CD4-positive, alpha-beta T cell treated with Interleukin-4 for 4 hours (primary cell): ENCODE measurements around the gene RELN.

Source experiments
- DNase-seq: peaks from one replicate; pipeline ENCODE4 v3.0.0-alpha.2; 2020

RELN gene

DNA sequence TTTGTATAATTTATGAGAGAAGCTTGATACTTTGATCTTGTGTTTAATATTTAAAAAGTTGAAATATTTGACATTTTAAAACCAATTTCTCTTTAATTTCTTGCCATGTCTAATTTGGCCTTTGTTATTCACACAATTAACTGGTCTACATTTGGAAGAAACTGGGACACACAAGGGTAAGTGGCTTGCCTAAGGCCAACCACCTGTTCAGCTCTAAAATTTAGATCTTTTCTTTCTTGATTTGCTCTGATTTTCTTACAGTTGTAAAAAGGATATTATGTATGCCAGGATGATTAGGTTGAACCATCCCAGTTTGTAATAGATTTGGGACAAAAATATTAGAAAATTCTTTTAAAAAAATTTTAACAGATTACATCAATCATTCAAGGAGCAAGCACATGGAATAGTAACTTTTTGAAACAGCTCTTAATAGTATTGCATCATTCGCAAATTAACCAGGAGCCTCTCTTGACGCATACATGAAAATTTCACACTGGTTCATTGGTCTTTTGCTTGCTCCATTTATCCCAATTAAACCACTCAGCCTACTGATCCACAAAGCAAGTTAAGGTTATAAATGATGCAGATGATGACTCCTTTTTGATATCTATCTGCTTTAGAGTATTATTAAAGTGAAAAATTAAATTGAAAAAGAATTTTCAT, 321.0 kb downstream of the RELN start:
- no peak for DNase-seq

DNA sequence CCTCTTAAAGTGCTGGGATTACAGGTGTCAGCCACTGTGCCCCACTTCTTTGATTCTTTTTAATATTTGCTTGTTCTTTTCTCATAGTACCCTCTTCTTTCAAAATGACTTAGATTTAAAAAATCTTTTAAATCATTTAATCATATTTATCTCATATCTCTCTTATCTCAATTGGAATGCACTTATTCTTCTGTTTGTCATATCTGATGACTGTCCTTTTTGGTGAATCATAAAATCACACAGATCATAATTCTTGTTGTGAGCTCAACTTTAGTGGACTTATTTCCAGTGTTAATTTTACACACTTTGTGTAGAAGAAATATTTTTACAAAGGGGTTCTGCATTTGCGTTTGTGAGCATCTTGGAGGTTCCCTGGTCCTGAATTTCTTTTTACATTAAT, 323.1 kb downstream of the RELN start:
- DNase-seq: no peak

DNA sequence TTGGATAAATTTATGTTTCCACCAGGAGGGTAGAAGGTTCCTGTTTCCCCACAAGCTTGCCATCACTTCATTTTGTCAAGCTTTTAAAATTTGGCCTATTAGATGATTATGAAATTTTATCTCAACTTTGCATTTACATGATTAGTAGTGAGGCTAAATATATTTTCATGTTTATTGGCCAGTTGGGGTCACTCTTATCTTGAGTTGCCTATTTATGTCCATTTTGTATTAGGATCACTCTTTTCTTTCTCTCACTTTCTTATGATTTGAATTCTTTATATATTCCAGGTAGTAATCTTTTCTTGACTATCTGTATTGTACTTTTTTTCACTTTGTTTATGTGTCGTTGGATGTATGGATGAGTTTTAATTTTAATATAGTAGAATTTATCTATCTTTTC, 324.9 kb downstream of the RELN start:
- DNase-seq: no peak

DNA sequence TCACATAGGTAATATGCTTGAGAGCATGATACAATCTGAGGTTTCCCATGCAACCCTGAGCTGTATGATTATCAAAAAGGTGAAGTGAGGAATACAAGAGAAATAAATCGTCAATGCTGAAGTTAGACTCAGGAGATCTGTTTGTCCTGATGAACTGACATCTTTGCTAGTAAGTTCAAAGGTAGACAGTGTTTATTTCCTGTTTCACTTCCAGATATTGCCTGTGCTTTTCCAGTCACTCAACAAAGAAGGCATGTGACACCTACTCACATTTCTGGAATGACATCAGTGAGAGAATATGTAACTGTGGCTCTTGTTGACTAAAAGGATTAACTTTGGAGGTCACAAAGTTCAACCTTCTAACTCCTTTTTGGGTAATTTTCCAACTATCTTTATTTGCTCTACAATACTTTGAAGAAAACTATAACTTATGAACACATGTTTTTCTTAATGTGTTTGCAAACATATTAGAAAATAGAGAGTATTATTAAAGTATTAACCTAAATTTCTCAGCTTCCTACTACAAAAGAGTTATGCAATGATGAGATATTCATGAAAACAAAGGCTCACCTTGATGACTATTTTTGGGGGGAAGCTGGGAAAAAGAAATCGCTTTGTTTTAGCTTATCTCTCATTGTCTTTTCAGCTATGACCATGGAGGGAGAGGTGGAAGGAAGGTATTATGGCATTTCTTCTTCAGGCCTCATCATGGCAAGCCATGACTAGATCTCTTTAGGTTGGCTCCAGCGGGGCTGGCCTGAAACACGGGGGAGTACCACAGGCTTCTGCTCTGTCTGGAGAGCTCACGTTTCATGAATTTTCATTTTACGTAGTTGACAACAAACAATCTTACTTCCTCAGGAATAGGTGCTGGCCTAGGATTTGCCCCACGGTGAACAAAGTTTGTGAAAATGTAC, 328.7 kb downstream of the RELN start:
- no peak for DNase-seq

DNA sequence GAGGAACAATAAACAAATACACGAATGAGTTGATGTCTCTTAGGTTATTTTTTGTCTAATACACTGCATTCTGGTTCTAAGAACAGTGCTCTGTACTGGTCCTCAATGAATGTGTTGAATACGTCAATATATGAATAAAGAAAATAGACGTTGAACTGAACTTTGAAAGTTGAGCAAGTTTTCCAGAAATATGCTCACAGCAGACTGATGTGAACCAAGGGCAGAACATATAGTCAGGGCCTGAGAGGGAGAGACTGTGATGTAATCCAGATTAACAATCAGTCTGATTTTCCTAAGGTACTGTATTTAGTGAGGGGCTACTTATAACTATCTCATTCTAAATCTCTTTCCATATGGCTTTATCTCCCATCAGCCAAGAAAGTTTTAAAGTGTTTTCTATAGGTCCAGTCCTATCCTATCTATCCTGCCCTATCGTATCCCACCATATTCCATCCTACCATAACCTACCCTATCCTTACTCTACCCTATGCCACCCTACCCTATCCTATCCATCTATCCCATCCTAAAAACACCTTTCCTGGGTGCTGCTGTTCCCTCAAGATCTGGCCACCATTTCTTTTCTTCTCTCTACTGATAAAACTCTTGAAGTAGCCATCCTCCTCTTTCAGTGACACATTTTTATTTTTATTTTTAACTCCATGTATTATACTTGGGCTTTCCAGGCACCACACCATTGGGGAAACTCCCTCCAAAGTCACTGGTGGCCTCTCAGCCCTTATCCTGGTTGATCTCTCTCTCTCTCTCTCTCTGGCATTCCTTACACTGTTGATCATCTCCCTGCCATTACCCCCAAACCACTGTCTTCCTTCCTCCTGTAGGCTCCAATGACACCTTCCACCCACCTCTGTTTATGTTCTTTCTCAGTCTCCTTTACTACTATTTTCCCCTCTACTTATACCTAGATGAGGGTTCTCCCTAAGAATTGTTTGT, 331.1 kb downstream of the RELN start:
- DNase-seq: no peak

DNA sequence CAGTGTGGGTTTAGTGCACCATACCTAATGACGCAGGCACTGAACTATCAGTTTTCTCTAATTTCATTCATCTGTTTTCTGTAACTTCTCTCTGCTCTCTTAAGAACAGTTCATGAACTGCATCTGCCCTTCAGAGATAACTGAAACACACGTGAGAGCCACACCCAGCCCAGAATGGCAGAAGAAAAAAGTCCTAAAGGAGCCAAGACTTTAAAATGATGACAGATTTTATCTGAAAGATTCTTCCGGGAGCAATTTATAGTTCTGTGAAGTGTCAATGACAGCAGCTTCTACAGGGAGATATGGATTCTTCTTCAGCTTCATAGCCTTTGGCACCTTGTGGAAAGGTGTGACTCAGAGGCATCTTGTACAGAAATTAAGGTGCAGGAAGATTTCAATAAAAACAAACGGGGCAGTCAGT, 332.0 kb downstream of the RELN start:
- no peak for DNase-seq

DNA sequence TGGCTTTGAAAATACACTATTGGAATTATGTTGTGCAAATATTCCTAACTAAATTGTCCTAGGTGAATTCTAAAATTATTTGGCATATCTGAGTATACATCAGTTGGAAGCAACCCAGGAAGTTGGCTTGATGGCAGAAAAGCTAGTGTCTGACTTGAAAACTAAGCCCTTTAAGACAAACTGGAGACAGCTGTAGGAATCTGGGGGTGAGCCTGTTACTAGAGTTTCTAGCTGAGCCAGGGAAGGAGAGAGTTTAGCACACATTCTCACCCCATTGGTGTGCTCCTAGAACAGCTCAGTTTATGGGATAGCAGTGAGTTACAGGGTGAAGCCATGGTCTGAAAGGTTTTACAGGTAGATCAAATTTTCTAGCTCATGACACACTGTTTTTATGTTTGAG, 333.2 kb downstream of the RELN start:
- DNase-seq: no peak

DNA sequence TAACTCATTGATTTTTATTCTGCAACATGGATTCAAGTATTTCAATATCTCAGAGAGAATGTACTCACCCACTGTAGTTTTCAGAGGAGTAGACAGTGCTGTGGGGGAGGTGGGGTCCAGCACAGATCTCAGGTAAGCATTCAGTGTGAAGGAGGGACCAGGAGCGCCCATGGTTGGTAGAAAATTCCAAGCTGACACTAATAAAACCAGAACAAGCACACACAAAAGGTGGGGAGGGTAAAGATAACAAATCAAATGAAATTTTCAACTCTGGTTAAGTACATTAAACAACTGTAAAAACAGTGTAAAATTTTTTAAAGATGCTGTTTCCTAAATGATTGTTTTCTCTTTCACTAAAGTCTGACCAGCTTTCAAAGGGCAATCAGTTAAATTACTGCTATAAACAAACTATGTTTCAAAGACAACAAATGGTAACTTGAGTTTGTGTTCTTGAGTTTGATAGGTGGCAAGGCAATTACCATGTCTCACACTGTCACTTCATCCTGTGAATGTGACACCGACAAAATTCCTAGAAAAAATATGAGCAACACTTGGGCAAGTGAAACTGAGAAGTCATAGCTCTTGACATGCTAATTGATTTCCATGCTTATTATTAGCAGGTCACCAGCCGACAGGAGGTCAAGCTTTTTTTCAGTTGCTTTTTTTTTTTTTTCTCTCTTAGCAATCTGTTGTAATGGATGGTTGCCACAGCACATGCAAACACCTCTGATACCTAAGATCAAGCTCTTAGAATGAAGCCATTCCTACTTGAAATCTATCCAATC, 337.7 kb downstream of the RELN start:
- no peak for DNase-seq

DNA sequence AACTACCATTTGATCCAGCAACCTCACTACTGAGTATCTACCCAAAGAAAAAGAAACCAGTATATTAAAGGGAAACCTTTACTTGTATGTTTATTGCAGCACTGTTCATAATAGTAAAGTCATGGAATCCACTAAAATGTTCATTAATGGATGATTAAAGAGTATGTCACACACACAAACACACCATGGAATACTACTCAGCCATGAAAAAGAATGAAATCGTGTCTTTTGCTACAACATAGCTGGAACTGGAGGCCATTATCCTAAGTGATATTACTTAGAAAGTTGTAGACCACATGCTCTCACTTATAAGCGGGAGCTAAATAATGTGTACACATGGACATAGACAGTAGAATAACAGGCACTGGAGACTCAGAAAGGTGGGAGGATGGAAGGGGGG, 340.4 kb downstream of the RELN start:
- no peak for DNase-seq

DNA sequence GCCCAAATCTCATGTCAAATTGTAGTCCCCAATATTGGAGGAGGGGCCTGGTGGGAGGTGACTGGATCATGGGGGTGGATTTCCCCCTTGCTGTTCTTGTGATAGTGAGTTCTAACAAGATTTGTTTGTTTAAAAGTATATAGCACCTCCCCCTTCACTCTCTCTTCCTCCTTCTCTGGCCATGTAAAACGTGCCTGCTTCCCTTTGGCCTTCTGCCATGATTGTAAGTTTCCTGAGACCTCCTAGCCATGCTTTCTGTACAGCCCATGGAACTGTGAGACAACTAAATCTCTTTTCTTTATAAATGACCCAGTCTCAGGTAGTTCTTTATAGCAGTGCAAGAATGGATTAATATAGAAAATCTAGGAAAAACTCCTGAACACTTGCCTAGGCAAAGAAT, 341.3 kb downstream of the RELN start:
- no peak for DNase-seq

DNA sequence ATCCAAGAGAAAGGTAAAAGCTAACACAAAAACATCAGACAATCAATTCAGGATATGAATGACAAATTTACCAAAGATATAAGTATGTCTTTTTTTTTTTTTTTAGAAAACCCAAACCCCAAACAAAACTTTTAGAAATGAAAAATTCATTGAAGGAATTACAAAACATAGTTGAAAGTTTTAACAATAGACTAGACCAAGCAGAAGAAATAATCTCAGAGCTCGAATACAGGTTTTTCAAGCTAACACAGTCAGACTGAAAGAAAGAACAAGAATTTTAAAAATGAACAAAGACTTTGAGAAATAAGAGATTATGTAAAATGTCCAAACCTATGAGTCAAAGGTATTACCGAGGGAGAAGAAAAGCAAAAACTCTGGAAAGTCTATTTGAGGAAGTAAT, 345.1 kb downstream of the RELN start:
- DNase-seq: no peak

DNA sequence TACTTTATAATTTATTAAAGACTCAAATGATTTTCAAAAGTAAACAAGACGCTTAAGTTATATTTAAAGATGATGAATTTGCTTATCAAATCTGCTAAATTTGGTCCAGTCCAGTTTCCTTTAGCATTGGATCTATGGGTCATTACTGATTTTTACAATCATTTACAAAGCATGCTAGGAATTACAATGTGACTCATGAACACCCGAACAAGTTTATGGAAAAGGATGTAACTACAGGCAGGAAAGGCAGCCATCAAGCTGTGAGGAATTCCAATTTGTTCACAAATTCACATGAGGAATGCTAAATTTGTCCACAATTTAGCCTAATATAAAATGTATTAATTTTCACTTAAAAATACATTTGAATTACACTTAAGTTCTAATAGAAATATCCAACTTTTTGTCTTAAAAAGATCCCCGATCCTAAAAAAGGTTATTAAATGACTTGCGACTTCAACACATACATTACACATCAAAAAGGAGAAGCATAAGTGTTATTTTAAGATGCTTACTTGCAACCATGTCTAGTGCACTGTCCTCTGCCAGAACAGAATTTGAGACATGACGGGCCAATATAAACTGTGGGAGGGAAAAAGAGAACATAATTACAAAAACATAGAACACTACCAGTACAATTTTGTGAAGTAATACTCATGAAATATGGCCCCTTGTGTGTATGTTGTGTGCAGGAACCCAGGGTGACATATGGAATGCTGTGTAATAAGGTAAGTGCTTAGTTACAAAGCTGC, 349.3 kb downstream of the RELN start:
- no peak for DNase-seq

DNA sequence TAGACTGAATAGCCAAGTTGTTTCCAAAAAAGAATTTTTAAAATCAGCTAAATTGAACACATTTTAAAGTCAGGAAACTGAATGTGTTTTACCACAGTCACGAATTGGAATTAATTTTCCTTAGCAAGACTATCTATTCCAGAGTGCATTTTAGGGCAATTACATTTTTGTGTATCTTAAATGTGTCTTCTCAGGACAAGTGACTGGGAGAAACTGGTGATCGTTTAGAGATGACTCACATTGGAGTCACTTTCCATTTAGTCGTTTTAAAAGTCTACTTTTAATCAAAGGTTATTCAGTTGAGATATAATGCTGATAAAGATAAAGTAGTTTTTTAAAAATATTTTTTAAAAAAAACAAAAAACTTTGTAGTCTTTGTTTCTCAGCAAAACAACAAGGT, 351.7 kb downstream of the RELN start:
- no peak for DNase-seq

DNA sequence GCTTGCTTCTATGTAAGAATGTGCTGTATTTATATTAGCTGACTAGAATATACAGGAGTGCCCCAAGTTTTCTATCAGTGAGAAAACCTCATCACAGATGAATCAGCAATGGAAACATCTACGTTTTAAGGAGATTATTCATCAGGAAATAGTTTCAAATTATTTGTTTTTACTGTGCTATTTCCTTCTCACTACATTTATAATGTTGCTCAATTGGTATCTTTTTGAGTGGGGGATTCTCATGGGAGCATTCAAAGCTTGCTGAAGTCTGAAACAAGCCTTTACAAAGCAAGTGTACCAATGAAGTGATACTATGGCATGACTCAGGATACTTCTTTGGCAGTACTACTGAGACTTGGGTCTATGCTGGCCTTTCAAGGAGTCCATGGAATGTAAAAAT, 352.4 kb downstream of the RELN start:
- no peak for DNase-seq

DNA sequence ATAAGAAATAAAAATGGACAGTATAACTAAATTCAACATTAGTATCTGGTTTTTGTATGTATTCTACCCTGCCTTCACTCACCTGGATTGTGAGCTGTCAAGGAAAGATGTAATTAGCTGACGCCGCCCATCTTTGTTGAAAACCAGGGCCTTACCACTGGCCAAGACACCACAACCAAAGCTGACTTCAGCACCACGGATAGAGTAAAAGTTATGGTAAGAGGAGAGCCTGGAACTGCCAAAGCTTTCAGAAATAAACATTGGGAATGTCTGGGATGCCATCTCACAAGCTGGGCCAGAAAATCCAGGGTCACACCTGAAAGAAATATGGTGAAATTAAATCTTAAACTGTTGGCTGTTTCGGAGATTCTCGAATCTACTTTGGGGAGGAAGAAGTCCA, 353.3 kb downstream of the RELN start:
- no peak for DNase-seq

DNA sequence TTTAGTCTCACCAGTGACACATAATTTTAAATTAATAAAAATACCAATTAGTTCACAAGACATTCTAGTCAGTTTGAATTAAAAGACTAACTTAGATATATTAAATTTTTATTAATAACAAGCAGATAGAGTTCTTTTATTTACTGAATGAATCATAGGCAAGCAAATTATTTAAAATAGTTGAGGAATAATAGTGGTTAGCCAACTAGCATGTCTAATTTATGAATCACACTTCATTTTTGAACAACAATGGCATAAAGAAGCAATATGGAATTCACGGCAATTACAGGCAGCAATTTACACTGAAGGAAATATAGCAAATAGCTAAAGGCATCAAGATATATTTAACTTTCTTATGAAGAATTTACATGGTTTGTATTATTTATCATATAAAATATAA, 356.5 kb downstream of the RELN start:
- no peak for DNase-seq

DNA sequence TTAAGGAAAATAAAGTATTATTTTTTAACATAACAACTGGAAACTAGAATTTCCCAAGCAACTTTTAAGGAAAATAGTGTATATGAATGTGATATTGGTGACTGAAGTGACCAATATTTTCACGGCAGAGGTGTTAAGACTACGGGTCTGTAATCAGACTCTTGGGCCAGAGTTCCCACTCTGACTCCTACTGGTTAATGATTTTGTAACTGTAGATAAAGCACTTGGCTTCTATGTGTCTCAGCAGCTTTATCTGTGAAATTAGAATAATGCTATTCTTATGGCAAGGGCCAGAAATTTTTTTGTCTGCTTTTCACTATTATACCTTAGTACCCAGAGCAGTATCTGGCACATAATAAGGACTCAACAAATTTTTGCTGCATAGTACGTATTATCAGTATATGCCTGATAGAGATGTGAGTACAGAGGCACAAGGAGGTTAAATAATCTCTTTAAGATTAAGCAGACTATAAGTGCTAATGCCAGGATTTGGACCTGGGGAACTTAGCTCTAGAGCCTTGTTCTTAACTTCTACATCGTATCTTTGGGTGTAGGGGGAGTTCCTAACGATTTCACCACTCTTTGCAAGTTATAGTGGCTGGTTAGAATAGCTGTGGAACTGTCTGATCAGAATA, 357.3 kb downstream of the RELN start:
- no peak for DNase-seq

DNA sequence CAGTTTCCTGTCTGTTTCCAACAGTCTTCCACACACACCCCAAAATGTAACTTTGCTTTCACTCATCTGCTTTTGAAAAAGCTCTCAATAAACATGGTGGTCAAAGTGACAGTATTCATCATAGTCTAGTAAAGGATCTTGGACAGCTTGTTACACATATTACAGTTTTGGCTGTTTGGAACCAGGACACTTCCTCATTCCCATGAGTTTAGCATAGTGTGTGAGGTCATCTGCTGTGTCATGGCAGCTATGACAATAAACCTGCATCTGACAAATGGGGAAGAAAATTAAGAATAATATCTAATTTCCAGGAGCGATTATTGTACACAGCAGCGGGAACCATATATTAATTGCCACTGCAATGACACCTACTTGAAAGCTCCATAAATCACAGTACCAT, 359.1 kb downstream of the RELN start:
- no peak for DNase-seq

DNA sequence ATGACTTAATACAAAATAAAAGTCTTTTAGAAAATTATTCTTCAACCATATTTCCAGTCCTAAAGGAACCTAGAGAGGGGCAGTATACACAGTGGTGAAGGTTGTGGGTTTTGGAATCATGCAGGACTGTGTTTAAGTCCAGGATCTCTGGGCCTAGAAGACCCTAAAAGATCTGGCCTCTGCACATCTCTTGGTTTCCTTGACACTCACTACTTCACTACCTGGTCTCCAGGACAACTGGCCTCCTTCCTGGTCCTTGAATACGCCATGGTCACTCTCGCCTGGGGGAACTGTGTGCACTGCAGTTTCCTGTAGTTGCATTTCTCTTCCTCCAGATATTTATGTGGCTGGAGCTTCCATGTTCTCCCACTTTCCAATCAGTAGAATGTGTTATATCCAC, 360.7 kb downstream of the RELN start:
- no peak for DNase-seq

DNA sequence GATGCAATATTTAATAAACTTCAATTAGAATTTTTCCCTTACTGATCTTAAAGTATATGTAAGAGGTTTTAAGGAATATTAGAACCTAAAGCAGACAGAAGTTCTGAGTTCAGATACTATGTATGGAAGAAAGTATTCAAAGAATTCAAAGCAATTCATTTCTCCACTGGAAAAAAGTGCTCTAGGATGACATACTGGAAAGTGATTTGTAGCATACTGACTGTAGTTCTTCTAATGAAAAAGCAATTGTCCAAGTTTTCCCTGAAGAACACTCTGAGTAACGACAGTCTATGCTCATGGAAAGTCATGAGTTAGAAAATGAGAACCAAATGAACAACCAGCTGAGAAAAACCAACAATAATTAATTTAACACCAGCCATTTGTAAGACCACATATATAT, 362.7 kb downstream of the RELN start:
- DNase-seq: no peak

DNA sequence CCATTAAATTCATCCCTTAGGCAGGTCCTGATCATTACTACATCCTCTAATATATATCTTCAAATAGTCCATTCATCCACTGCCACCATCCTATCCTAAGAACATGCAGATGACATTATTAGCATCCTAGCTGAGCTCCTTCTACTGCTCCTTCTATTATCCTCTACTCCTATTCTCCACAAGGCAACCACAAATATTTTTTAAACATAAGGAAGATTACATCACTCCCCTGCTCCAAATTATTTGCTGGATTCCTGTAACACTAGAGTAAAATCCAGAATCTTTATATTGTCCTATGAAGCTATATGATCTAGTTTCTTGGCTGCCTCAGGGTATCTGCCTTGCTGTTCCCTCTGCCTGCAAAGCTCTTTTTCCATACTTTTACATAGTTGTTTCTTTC, 367.2 kb downstream of the RELN start:
- DNase-seq: no peak
